K562 treated with DMSO at 1 percent for 12 hours (cell line): ENCODE results near the gene CCT6A. TPM values are rescaled to one million over a fixed set of nuclear protein-coding genes. Genes with fewer than 3 reads are reported as not detected.

Source experiments
- total RNA-seq: library from RNA; unstranded; fragments of 300-600 nt; gene quantifications from 2 replicates; pipeline ENCODE4 v1.2.3, GENCODE V29; 2022; ENCODE audit not compliant: insufficient read depth

CCT6A gene, protein sequence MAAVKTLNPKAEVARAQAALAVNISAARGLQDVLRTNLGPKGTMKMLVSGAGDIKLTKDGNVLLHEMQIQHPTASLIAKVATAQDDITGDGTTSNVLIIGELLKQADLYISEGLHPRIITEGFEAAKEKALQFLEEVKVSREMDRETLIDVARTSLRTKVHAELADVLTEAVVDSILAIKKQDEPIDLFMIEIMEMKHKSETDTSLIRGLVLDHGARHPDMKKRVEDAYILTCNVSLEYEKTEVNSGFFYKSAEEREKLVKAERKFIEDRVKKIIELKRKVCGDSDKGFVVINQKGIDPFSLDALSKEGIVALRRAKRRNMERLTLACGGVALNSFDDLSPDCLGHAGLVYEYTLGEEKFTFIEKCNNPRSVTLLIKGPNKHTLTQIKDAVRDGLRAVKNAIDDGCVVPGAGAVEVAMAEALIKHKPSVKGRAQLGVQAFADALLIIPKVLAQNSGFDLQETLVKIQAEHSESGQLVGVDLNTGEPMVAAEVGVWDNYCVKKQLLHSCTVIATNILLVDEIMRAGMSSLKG
- 129 and 159 TPM in 2 replicates for total RNA-seq

GRCh38 chr7:56051339-56052191 is at the start of gene CCT6A, which contains the start of gene PSPH:
Gene CCT6A, plus strand, starts transcription at chr7:56051765. Its CDS starts 84 bp downstream, at chr7:56051849.
Gene PSPH, minus strand, starts transcription at chr7:56051444. Its CDS starts 30,232 bp downstream, at chr7:56021212.

DNA sequence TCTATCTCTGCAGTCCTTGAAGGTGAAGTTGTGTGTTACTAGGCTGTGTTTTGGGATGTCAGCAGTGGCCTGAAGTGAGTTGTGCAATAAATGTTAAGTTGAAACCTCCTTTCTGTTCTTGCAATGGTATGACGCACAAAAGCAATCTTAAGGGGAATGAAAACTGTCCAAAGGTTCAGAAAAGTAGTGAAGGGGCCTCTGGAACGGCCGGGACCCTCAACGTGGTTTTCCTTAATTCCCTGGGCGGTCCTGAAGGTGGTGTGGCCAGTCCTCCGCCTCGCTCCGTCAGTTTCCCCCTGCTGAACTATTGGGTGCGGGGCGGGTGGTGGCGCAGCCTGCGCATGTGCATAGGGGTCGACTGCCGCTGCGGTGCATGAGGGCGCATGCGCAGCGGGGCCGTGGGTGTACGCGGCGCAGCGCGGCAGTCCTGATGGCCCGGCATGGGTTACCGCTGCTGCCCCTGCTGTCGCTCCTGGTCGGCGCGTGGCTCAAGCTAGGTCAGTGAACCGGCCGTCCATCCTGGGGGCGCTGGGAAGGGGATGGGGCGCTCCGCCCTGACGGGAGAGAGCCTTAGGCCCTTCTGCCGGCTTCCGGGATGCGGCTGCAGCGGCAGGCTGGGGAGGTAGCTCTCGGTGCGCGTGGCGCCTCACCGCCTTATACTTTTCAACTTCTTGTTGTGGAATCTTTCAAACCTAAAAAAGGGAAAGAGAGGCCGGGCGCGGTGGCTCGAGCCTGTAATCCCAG is 12.5 kb downstream of the CCT6A start, which contains the start of gene SUMF2:
TSS of gene SUMF2 (plus strand) at position 405 of the 744 bp plus-strand sequence. CDS start at position 431, 26 bp downstream.

GRCh38 chr7:56092789-56093531 is 41.4 kb downstream of the CCT6A start, which contains the start of gene PHKG1:
Gene PHKG1, minus strand, starts transcription at chr7:56092952. Its CDS starts 4,011 bp downstream, at chr7:56088941.

GRCh38 chr7:56106108-56107073 is 54.8 kb downstream of the CCT6A start, which contains the start of gene CHCHD2:
Gene CHCHD2, minus strand, starts transcription at chr7:56106476. Its CDS starts 63 bp downstream, at chr7:56106413.

Other genes with a start within 250 kb of the CCT6A start
- 0.34 TPM in 1 of 2 replicates, not detected in the other for gene SEPTIN14, start 189.0 kb upstream of the CCT6A start, total RNA-seq
- 0.27 and 1.6 TPM in 2 replicates for gene ZNF713, start 164.3 kb upstream of the CCT6A start, total RNA-seq
- 9.5 and 9.7 TPM in 2 replicates for gene MRPS17, start 99.9 kb upstream of the CCT6A start, total RNA-seq
- gene NIPSNAP2, start 87.2 kb upstream of the CCT6A start, total RNA-seq, result 26.0 and 57.8 TPM in 2 replicates
- 20.4 and 41.4 TPM in 2 replicates for gene PSPH, start 321 bp upstream of the CCT6A start, total RNA-seq
- gene SUMF2, start 12.5 kb downstream of the CCT6A start, total RNA-seq, result 49.0 and 69.1 TPM in 2 replicates
- 4.8 TPM in 1 of 2 replicates, not detected in the other for gene PHKG1, start 41.2 kb downstream of the CCT6A start, total RNA-seq
- gene CHCHD2, start 54.7 kb downstream of the CCT6A start, total RNA-seq, result 831 and 1,113 TPM in 2 replicates
- not detected in 2 replicates for gene NUPR2, start 64.7 kb downstream of the CCT6A start, total RNA-seq